ENCODE measurements around the gene ANKRD53.

- TF ChIP-seq CTCF (IDR thresholded peaks at IDR 0.05; ENCODE audit: low read depth, low read length) (no peak), EZH2phosphoT487 (IDR thresholded peaks at IDR 0.05; ENCODE audit: low read depth) (no peak)
Observed at GRCh38 chr2:70962885-70963878, 15.2 kb upstream of the ANKRD53 start.
